ENCODE measurements around the gene CCDC32. TPM values are rescaled to one million over a fixed set of nuclear protein-coding genes. Genes with fewer than 3 reads are reported as not detected.

The CCDC32 gene
- total RNA-seq, 1 donor, result 17.0 TPM

GRCh38 chr15:40525855-40526254 is 39.0 kb downstream of the CCDC32 start:
- DNase-seq (ENCODE audit: low read depth in 2 of 3, low spot score in 2 of 3), result no peak

- DNase-seq (ENCODE audit: low read depth in 2 of 3, low spot score in 2 of 3), result no peak
Measured at GRCh38 chr15:40523611-40524010, 41.2 kb downstream of the CCDC32 start.

GRCh38 chr15:40516322-40516721 is 48.5 kb downstream of the CCDC32 start:
- no peak for DNase-seq (ENCODE audit: low read depth in 2 of 3, low spot score in 2 of 3)

- no peak for DNase-seq (ENCODE audit: low read depth in 2 of 3, low spot score in 2 of 3)
Measured at GRCh38 chr15:40513609-40514008, 51.2 kb downstream of the CCDC32 start.

- no peak for DNase-seq (ENCODE audit: low read depth in 2 of 3, low spot score in 2 of 3)
Measured at GRCh38 chr15:40512440-40512839, 52.4 kb downstream of the CCDC32 start.

- DNase-seq (ENCODE audit: low read depth in 2 of 3, low spot score in 2 of 3), result peak in 1 of 3 donors; percentile 13
Measured at GRCh38 chr15:40511472-40512133, 53.2 kb downstream of the CCDC32 start.

- peak in 2 of 3 donors; percentile 44 to 73 for DNase-seq (ENCODE audit: low read depth in 2 of 3, low spot score in 2 of 3)
Measured at GRCh38 chr15:40511093-40511471, 53.8 kb downstream of the CCDC32 start.

GRCh38 chr15:40510201-40510600 is 54.6 kb downstream of the CCDC32 start:
- no peak for DNase-seq (ENCODE audit: low read depth in 2 of 3, low spot score in 2 of 3)

GRCh38 chr15:40508216-40508615 is 56.6 kb downstream of the CCDC32 start:
- no peak for DNase-seq (ENCODE audit: low read depth in 2 of 3, low spot score in 2 of 3)

- DNase-seq (ENCODE audit: low read depth in 2 of 3, low spot score in 2 of 3), result peak in 2 of 3 donors; percentile 66 to 72
Measured at GRCh38 chr15:40506964-40507571, 57.8 kb downstream of the CCDC32 start.

Small RNA genes within 50 kb of the gene (small RNA-seq; reads per million reads assigned to genes)
- gene RF00017 (not detected), gene RNU6-516P (not detected)

Other genes starting within 250 kb of the CCDC32 start
- gene INAFM2, start 241.3 kb downstream of the CCDC32 start, total RNA-seq, result 30.2 TPM
- gene CCDC9B, start 224.1 kb downstream of the CCDC32 start, total RNA-seq, result 4.6 TPM
- gene PHGR1, start 214.0 kb downstream of the CCDC32 start, total RNA-seq, result not detected
- 0.54 TPM for gene DISP2, start 206.8 kb downstream of the CCDC32 start, total RNA-seq
- 4.3 TPM for gene KNSTRN, start 182.3 kb downstream of the CCDC32 start, total RNA-seq
- 60.1 TPM for gene IVD, start 159.2 kb downstream of the CCDC32 start, total RNA-seq
- gene BAHD1, start 124.1 kb downstream of the CCDC32 start, total RNA-seq, result 26.9 TPM
- 18.0 TPM for gene CHST14, start 94.1 kb downstream of the CCDC32 start, total RNA-seq
- 14.8 TPM for gene RPUSD2, start 4.3 kb upstream of the CCDC32 start, total RNA-seq
- gene KNL1, start 29.2 kb upstream of the CCDC32 start, total RNA-seq, result 1.3 TPM
- 4.6 TPM for gene RAD51, start 130.1 kb upstream of the CCDC32 start, total RNA-seq
- gene RMDN3, start 190.2 kb upstream of the CCDC32 start, total RNA-seq, result 18.9 TPM
- 25.3 TPM for gene GCHFR, start 199.0 kb upstream of the CCDC32 start, total RNA-seq
- 1.1 TPM for gene C15orf62, start 204.9 kb upstream of the CCDC32 start, total RNA-seq
- gene ZFYVE19, start 242.0 kb upstream of the CCDC32 start, total RNA-seq, result 32.3 TPM
- 21.8 TPM for gene DNAJC17, start 242.4 kb upstream of the CCDC32 start, total RNA-seq

Measured in hematopoietic multipotent progenitor cell (in vitro differentiated cells).